Aorta (tissue), 5 donors: ENCODE data around the gene TMEM167B. TPM values are rescaled to one million over a fixed set of nuclear protein-coding genes. Genes with fewer than 3 reads are reported as not detected.

Experiments used
- ATAC-seq: fragments of 200-7000 bp; cut with Tn5 transposase; one replicate; pipeline ENCODE4 v1.9.1; 2022; ENCODE audit warnings: moderate library complexity; ENCODE audit not compliant: low FRiP score
- DNase-seq, 2 donors: peaks; one replicate each; pipeline ENCODE4 v3.0.0-alpha.2; 2020
- H3K27ac ChIP-seq, 2 donors: one replicate each; pipeline ENCODE4 v1.5.1; 2013; ENCODE audit warnings: low read length in 2 of 2, mild to moderate bottlenecking in 2 of 2, moderate library complexity in 2 of 2, control low read depth in 1 of 2, inconsistent platforms in 1 of 2, low read depth in 1 of 2
- H3K27me3 ChIP-seq, 2 donors: one replicate each; pipeline ENCODE4 v1.6.1; 2013; ENCODE audit warnings: control low read depth in 1 of 2, low read length in 1 of 2, mild to moderate bottlenecking in 1 of 2, moderate library complexity in 1 of 2; ENCODE audit not compliant: insufficient read depth in 2 of 2, control insufficient read depth in 1 of 2
- H3K36me3 ChIP-seq, 2 donors: one replicate each; pipeline ENCODE4 v1.6.1; 2013; ENCODE audit warnings: control low read depth in 1 of 2, low read length in 1 of 2, mild to moderate bottlenecking in 1 of 2; ENCODE audit not compliant: insufficient read depth in 2 of 2, control insufficient read depth in 1 of 2
- H3K4me1 ChIP-seq, 2 donors: one replicate each; pipeline ENCODE4 v1.6.1; 2013; ENCODE audit warnings: low read length in 2 of 2, control low read depth in 1 of 2, mild to moderate bottlenecking in 1 of 2, moderate library complexity in 1 of 2; ENCODE audit not compliant: insufficient read depth in 2 of 2, control insufficient read depth in 1 of 2
- H3K4me3 ChIP-seq, 2 donors: one replicate each; pipeline ENCODE4 v1.5.1; 2013; ENCODE audit warnings: low read length in 2 of 2, control low read depth in 1 of 2, mild to moderate bottlenecking in 1 of 2
- H3K9me3 ChIP-seq: one replicate; pipeline ENCODE4 v1.6.1; 2013; ENCODE audit warnings: mild to moderate bottlenecking, low read length; ENCODE audit not compliant: control insufficient read depth
- WGBS, 2 donors: extraction: QIAGEN DNeasy Blood & Tissue Kit; methylation state at CpG; one replicate each; pipeline ENCODE4 v1.1.7; 2013; 5-methylcytosine and 5-hydroxymethylcytosine counted together
- intact Hi-C, 2 donors: fragments of 100-400 bp; cut with DNase I; formaldehyde crosslinking; loops; one replicate each; pipeline versions ENCODE4 v1.14.2 to v1.15.0; 2022
- polyA plus RNA-seq, 2 donors: library from polyadenylated mRNA; stranded (reverse); fragments of 200-250 nt; gene quantifications; one replicate each; pipeline ENCODE4 v1.2.3, GENCODE V29; 2013
- total RNA-seq, 2 donors: library from RNA; stranded (reverse); fragmentation: NEBNext Ultra II Directional; extraction: Animal tissue kit (Norgen Biotek cat#: 25700); gene quantifications; one replicate each; pipeline ENCODE4 v1.2.1, GENCODE V29; 2021
- donor health status: healthy with polysubstance abuse.
- donor health status: Bipolar disorder and iron deficiency.
- donor health status: DM: no; HTN: no; CAD: no.
- donor health status: DM: no; HTN: no; CAD: no.
- donor health status: DM: yes; HTN: yes; CAD: no.

The TMEM167B gene
- total and polyA plus RNA-seq, 4 donors = 26.7 to 43.2 (median 35.1) TPM

- peaks cover 0 to 3% of the 10 kb centered on the region in 2 donors for H3K4me1 ChIP-seq
- 55 to 69% methylated on average over 31 of the region's 31 CpGs for WGBS, 2 donors
- no peaks in the 10 kb centered on the region for H3K27me3 ChIP-seq
- DNase-seq (peak in 1 of 2 donors; percentile 57), ATAC-seq (no peak)
- no peak overlapping the region for H3K4me3 ChIP-seq
- H3K9me3 ChIP-seq = no peaks in the 10 kb centered on the region
- H3K36me3 ChIP-seq = peaks cover 0 to under 1% of the 10 kb centered on the region in 2 donors
- no peak overlapping the region for H3K27ac ChIP-seq
- intact Hi-C loops = loop anchor here in 1 of 2 donors (5.0 kb wide), 1 partner anchor 47 kb away; the partner anchor contains the start of gene WDR47
Measured at GRCh38 chr1:109089242-109090015, 1.1 kb upstream of the TMEM167B start.

- 1% methylated on average over 13 of the region's 13 CpGs for WGBS, 2 donors
- intact Hi-C loops = loop anchor here in 1 of 2 donors (5.0 kb wide), 1 partner anchor 49 kb away; the partner anchor contains the start of gene WDR47
- DNase-seq = no peak
Measured at GRCh38 chr1:109091078-109091838, 694 bp downstream of the TMEM167B start.

GRCh38 chr1:109091839-109092193, 1.3 kb downstream of the TMEM167B start:
- ATAC-seq (no peak), DNase-seq (no peak)
- no peaks in the 10 kb centered on the region for H3K27me3 ChIP-seq
- H3K9me3 ChIP-seq = no peaks in the 10 kb centered on the region
- intact Hi-C loops = loop anchor here in 1 of 2 donors (5.0 kb wide), 1 partner anchor 50 kb away; the partner anchor contains the start of gene WDR47
- 0 to 4% methylated on average over 1 of the region's 1 CpG for WGBS, 2 donors
- peaks cover 0 to 3% of the 10 kb centered on the region in 2 donors for H3K4me1 ChIP-seq
- no peak overlapping the region for H3K27ac ChIP-seq
- H3K4me3 ChIP-seq = peak overlapping the region; percentile 61 to 72
- peaks cover 0 to 1% of the 10 kb centered on the region in 2 donors for H3K36me3 ChIP-seq

More at GRCh38 chr1:109091078-109091838, 694 bp downstream of the TMEM167B start:
- peak; percentile 76 for ATAC-seq
- no peaks in the 10 kb centered on the region for H3K9me3 ChIP-seq
- peak overlapping the region; percentile 61 to 72 for H3K4me3 ChIP-seq
- H3K27ac ChIP-seq = peak overlapping the region; percentile 1 to 90
- no peaks in the 10 kb centered on the region for H3K27me3 ChIP-seq
- peaks cover 0 to 1% of the 10 kb centered on the region in 2 donors for H3K36me3 ChIP-seq
- peaks cover 0 to 3% of the 10 kb centered on the region in 2 donors for H3K4me1 ChIP-seq

GRCh38 chr1:109094377-109094803, 3.8 kb downstream of the TMEM167B start:
- Histone ChIP-seq H3K4me1 (peaks cover 0 to 3% of the 10 kb centered on the region in 2 donors), H3K27me3 (no peaks in the 10 kb centered on the region), H3K36me3 (peaks cover 0 to 1% of the 10 kb centered on the region in 2 donors), H3K9me3 (no peaks in the 10 kb centered on the region), H3K27ac (no peak overlapping the region), H3K4me3 (no peak overlapping the region)
- no peak for DNase-seq
- ATAC-seq = no peak
- 56 to 59% methylated on average over 7 of the region's 7 CpGs for WGBS, 2 donors
- intact Hi-C loops = loop anchor here in 1 of 2 donors (5.0 kb wide), 1 partner anchor 52 kb away; the partner anchor contains the start of gene WDR47

GRCh38 chr1:109094871-109095270, 4.3 kb downstream of the TMEM167B start:
- Histone ChIP-seq H3K27ac (no peak overlapping the region), H3K4me3 (no peak overlapping the region), H3K36me3 (peaks cover 0 to 1% of the 10 kb centered on the region in 2 donors), H3K27me3 (no peaks in the 10 kb centered on the region), H3K9me3 (no peaks in the 10 kb centered on the region), H3K4me1 (peaks cover 0 to 3% of the 10 kb centered on the region in 2 donors)
- 83 to 84% methylated on average over 1 of the region's 1 CpG for WGBS, 2 donors
- ATAC-seq (no peak), DNase-seq (no peak)
- intact Hi-C loops = loop anchor here in 1 of 2 donors (5.0 kb wide), 1 partner anchor 53 kb away; the partner anchor contains the start of gene WDR47

GRCh38 chr1:109095631-109096030, 5.1 kb downstream of the TMEM167B start:
- Histone ChIP-seq H3K9me3 (no peaks in the 10 kb centered on the region), H3K4me1 (peaks cover 0 to 3% of the 10 kb centered on the region in 2 donors), H3K27ac (no peak overlapping the region), H3K36me3 (peaks cover 0 to 1% of the 10 kb centered on the region in 2 donors), H3K4me3 (no peak overlapping the region), H3K27me3 (no peaks in the 10 kb centered on the region)
- ATAC-seq = no peak
- intact Hi-C loops = no loop called here
- WGBS, 2 donors = 91 to 94% methylated on average over 1 of the region's 1 CpG
- no peak for DNase-seq

GRCh38 chr1:109096120-109096519, 5.6 kb downstream of the TMEM167B start:
- Histone ChIP-seq H3K4me1 (peaks cover 0 to 3% of the 10 kb centered on the region in 2 donors), H3K36me3 (peaks cover 0 to 1% of the 10 kb centered on the region in 2 donors), H3K27me3 (no peaks in the 10 kb centered on the region), H3K27ac (no peak overlapping the region), H3K9me3 (no peaks in the 10 kb centered on the region), H3K4me3 (no peak overlapping the region)
- WGBS, 2 donors = 36 to 52% methylated on average over 1 of the region's 1 CpG
- DNase-seq (no peak), ATAC-seq (no peak)
- intact Hi-C loops = no loop called here

GRCh38 chr1:109099938-109100773, 9.6 kb downstream of the TMEM167B start:
- intact Hi-C loops = loop anchor here in 1 of 2 donors (2.0 kb wide), 1 partner anchor 59 kb away; no protein-coding TSS in a partner anchor
- Histone ChIP-seq H3K9me3 (no peaks in the 10 kb centered on the region), H3K4me1 (peaks cover 0 to 2% of the 10 kb centered on the region in 2 donors), H3K27me3 (no peaks in the 10 kb centered on the region), H3K36me3 (peaks cover 0 to 2% of the 10 kb centered on the region in 2 donors), H3K4me3 (peak overlapping the region; percentile 56 to 69), H3K27ac (peak overlapping the region; percentile 62 to 72)
- WGBS, 2 donors = 0 to 1% methylated on average over 75 to 77 of the region's 77 CpGs
- ATAC-seq (peak; percentile 98), DNase-seq (peak; percentile 98 to 99)
